ENCODE results near the gene PARD3B.
A peak's percentile ranks its signal among the peaks of the same experiment; 100 is the strongest.

Gene PARD3B

DNA sequence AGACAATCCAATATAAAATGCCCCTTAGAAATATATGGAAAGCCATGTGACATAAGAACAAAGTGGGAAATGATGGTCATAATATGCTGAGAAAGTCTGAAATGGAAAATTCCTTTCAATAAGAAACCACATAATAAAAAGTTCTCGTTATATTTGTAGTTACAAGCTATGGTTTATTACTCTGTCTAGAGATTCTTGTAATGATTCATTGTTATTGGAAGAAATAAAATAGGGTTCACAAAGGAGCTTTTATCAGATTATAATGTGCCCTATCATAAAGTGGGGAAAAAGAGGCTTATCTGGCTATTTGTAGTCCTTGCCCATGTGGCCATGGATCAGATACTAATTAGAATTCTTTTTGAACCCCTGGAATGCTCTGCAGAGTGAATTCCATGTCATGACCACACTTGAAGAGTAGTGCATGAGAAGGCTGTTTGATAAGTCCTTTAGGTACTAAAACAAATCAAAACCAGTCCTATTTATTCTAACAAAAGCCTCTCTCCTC, 716.3 kb downstream of the PARD3B start:
- no peak for DNase-seq (ENCODE audit: low spot score)

DNA sequence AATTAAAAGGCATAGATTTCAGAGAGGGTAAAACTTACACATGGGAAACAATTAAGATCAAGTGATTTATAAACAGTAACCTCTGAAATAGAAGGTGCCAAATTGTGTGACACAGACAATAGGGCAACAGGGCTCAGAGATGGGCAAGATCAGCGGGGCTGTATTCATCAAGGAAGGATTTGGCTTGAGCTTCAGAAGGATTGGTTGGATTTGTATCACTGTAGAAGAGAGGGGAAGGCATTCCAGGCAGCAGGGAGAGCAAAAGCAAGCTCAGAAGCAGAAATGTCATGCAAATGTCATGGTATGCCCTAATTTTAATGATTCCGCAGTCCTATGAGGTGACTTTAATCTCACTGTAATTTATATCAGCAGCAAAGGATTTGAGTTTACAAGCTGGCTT, 722.0 kb downstream of the PARD3B start:
- no peak for DNase-seq (ENCODE audit: low spot score)

DNA sequence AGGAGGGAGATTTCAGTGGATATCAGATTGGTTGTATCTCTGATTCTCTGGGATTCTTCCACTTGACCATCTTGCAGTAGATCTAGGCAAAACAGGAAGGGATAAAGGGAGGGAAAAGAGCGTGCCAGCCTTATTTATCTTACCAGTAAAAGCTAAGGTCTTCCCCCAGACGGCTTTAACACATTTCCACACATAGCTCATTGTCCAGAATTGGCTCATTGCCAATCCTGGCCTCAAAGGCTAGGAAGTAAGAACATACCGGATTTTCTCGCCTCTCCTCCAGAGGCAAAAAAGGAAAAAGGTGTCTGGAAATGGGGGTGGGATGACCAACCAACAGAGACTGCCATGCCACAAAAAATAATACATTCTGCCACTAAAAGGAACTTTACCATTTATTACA, 725.4 kb downstream of the PARD3B start:
- no peak for DNase-seq (ENCODE audit: low spot score)

DNA sequence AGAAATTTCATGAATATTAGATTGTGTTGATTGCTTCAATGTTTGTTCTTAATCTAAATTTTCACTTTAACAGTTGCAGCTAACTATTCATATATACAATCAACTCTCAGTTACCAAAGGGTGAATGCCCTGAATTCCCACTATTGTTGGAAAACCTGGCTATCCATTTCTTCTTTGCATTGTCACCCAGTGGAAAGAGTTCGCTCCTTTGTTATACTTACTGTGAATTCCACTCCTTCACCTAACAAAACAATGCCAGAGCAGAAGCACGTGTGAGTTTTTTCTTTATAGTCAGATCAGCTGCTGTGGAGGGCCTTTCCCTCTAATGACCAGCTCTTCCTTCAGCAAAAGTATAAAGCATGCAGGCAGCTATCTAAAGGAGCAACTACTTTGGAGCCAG, 727.9 kb downstream of the PARD3B start:
- no peak for DNase-seq (ENCODE audit: low spot score)

DNA sequence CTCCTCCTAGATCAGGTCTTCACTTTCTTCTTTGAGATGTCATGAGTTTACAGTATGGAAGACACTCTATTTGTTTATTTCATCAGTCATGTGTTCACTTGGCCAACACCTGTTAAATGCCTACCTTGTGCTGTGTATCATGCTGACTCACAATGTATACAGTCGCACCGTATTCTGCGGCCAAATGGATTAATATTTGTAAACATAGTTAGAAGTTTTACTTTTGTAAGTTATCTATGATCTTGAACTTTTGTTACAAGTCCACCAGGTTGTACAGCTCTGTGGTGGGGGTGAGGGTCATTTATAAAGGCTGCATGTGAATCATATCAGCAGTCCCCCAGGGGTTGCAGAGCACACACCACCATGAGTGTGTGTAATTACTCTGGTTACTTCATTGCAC, 728.4 kb downstream of the PARD3B start:
- DNase-seq (ENCODE audit: low spot score) = no peak

DNA sequence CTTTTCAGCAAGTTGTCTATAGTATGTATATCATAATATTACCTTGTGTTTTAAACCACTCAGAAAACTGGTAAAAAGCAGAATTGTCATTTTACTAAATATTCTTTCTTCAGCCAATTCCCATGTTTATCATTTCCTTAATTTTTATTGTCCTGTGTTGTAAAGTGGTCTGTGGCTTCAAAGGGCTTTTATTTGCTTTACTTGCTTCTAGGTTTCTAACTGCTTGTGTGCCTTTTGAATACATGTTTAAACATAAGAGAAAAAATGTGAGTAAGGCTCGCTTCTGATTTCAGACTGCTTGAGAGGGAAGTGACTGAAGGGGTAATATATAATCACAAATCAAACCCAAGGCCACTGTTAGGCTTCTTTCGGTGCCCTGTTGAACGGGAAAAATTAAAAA, 729.5 kb downstream of the PARD3B start:
- no peak for DNase-seq (ENCODE audit: low spot score)

DNA sequence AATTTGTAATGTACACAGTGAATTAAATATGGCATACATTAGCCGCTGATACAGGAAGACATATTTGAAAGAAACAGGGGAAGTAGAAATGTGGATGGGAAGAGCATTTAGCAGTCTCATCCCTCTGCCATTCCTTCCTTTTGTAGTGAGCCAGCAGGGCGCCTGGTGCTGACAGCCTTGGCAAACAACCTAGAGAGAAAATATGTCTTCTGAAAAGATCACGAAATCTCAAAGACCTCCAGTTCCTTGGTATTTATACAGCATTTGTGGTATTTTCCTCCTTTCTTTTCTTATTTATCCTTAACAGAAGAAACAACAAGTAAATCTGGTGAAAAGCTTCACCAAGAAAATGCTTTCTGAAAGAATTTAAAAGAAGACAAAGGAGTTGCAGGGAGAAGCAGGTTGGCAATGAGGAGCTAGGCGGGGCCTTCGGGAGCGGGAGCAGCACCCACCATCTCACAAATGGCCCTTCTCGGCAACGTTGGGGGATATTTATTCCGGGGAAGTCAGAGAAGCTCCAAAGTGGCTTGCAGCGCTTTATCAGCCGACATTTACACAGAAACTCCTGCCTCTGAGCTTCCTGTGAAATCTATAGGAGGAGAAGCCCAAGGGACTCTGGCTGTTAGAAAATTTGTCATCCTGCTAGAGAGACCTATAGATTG, 731.0 kb downstream of the PARD3B start:
- DNase-seq (ENCODE audit: low spot score) = peak; percentile 11

DNA sequence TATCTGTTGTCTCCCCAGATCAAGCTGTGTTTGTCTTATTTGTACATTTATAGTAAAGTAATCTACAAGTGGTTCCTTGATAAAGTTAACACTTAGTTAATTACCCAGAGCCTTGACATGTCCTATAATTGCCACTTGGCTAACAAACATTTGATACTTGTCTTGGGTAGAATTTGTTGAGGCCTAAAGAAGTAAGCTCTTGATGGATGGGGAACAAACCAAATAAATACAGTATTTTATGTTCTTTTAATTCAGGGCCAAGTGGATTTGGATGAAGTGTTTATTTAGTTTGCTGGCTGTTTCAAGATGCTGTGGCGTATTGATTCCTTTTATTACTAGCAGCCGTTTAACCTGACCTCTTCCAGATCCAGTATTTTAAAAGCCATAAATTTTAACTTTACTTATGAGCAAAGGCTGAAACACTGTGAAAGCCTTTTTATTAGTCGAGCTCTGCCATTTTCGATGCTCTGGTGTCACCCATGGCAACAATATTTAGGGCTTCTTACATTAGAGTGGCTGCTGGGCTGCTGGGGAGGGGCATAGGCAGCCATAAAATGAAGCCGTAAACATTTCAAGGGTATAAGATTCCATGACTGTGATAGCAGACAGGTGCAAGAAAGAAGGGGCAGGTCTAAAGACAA, 735.4 kb downstream of the PARD3B start:
- no peak for DNase-seq (ENCODE audit: low spot score)

DNA sequence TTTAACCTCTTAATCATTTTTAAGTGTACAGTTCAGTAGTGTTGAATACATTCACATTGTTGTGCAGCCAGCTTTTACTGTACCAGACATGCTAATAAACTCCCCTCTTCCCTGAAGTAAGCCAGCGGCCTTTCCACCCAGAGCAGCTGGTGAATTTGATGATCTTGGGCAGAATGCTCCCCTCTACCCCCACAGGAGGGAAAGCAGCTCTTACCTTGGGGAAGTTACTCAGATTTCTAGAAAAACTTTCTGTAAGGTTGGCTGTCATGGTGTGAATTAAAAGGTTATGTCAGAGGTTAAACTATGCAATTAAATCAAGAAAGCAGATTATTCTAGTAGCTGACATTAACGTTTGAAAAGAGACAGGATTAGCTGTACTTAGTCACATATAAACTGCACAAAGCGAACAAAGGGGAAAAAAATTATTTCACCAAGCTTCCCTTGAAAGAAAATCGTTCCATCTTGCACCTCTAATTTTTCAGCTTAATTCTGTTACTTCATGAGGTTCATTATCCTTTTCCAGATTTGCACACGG, 738.5 kb downstream of the PARD3B start:
- DNase-seq (ENCODE audit: low spot score) = no peak

DNA sequence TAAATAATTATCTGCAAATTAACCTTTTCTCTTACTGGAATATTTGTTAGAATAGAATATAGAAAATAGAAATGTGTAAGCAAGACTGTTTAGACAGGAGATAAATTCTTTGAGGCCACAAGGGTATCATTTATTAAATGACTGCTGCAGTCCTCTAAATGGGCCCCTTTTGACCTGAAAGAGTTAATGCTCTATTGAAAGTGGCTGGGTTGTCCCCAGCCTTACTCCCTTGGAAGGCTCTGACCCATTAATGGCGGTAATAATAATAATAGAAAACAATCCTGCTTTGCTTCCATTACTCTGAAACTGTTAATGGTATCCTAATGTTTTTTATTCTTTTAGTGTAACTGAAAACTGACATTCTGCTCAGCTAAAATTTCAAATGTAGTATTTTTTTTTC, 739.1 kb downstream of the PARD3B start:
- no peak for DNase-seq (ENCODE audit: low spot score)

DNA sequence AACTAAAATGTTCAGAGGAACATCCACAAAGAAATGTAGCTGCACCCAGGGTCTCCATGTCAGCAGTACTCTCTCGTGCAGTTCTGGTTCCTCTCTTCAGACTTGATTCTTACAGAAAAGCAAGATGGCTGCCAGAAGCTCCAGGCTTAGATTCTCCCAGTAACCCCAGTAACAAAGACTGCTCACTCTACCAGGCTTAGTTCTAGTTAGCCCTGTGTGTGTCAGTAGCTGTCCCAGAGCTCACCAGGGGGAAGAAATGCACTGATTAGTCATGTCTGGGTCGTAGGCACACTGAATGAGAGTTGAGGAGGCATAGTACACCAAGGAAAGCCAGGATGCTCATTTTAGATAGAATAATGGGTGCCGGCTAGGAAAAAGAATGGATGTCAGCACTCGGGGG, 742.0 kb downstream of the PARD3B start:
- DNase-seq (ENCODE audit: low spot score) = no peak

DNA sequence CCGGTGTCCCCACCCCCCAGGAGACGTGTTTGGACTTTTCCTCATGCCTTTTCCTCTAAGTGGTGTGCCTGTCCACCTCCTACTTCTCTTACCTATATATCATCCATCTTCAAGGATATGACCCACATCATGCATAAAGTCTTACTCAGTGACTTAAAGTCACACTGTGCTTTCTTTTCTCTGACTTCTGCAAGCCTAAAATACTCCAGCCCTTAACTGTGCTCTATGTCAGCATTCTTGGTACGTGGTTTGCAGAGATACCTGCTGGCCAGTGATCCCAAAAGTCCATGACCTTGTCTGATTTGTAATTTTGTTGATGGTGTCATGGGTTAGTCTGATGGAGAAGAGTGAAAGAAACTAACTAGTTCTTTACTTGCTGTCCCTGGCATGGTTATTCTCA, 743.4 kb downstream of the PARD3B start:
- no peak for DNase-seq (ENCODE audit: low spot score)

DNA sequence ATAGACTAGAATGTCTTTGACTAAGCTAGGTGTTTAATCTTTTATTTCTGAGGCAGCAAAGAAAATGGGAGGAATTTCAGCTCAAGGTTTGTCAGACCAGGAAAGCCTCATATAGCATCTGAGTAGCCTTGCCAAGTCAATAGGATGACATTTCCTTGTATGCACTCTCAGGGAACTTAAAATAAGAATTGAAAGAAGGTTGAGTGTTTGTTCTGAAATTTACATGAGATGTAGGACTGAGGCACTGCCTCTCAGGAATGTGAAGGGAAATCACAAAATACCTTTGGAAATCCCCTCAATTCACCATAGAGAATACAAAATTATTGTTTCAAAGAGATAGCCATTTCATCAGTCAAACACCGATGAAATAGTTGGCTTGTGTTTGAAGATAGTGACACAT, 745.0 kb downstream of the PARD3B start:
- DNase-seq (ENCODE audit: low spot score) = no peak

DNA sequence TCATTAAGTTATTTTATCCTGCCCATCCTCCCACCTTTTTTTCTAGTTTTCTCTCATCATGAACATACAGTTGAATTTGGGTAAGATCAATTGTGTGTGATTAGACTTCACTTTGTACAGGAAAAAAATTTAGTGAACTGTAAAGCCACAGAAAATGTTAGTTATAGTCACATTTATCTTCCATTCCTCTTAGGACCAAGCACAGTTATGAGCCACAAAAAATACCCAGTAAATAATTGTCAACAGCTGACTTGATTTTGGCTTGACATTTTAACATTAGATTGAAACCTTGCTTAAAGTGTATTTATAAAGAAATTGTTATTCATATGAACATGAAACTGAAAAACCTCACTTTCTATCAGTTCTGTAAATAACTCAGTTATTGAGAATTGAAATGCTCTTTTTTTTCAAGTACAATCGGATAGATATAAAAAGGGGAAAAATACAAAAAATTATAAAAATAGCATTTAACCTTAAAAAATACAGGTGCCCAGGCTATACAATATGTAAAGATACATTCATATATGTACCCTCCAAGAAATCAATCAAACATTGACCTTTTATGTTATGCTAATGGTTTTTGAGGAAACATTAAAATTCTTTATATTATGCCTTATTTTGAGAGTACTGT, 747.5 kb downstream of the PARD3B start:
- no peak for DNase-seq (ENCODE audit: low spot score)

DNA sequence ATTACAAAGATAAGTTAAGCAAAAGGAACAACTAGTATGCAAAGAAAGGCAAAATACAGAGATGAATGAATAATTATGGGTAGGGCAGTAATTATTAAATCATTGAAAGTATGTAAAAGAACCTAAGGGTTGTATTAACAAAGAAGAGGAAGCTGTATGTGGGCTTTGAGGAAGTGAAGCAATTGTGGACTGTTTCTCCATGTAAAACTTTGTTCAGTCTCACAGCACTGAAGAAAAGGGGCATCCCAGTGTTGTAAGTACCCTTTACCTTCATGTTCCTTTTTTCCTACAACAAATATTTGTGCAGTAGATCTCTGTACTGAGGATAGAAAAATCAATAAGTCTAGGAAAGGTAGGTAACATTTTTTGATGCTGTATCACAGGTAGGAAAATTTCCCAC, 748.3 kb downstream of the PARD3B start:
- no peak for DNase-seq (ENCODE audit: low spot score)

DNA sequence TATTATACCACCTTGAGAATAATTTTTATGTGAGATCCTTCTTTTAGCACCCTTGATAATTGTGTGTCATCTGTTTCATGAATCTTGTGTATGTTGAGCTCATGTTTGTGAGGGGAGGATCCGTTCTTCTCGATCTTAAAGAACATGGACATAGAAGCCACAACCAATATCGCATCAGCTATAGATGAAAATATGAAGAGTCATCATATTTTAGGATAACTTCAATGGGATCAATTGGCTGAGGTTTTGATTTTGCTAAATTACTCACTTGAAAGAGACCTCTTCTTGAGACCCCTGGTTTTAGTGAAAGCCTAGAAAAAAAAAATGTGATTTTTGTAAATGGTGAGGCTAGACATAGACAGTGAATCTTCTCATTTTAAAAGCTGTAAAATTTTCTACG, 751.7 kb downstream of the PARD3B start:
- DNase-seq (ENCODE audit: low spot score) = no peak

DNA sequence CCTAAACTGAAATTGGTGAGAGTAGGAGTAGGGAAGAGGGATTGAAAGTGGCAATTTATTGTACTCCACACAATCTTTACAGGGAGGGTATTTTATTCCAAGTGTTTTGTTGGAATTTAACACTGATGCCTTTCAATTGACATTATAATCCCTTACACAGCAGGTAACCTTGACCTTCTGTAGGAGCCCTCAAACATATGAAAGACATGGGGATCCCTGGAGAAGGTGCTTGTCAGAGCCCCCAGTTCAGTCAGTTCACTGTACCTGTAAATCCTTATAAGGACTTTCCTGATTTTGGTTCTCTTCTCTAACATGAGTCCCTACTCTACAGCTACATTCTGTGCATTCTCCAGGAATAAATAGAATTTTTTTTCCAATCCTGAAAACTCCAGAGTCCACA, 752.1 kb downstream of the PARD3B start:
- DNase-seq (ENCODE audit: low spot score) = no peak

DNA sequence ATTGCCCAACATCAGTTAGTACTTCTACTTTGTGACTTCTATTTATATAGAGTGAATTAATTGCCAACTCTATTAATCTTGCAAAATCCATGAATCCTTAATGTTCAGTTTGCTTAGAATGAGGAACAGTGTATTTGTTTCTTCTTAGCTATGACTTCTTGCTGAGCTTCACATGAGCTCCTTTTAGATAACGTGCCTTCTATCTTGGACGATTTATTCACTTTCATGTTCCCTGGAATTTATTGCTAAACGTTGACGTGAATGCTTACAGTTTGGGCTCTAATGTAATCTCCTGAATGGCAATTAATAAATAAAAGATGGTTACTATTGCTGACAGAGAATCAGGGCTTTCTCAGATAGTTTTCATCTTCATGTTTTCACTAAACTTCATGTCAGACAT, 752.6 kb downstream of the PARD3B start:
- no peak for DNase-seq (ENCODE audit: low spot score)

DNA sequence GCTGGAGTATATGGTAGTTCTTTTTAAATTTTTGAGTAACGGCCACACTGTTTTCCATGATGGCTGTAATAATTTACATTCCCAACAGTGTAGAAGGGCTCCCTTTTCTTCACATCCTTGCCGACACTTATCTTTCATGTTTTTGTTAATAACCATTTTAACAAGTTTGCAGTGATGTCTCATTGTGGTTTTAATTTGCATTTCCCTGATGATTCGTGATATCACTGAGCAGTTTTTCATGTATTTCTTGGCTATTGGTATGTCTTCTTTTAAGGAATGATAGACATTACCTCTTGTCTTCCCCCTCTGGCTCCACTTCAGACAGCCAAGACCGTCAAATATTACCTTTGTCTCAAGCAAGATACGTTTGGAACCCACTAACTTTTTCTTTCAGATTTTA, 765.9 kb downstream of the PARD3B start:
- DNase-seq (ENCODE audit: low spot score) = no peak

DNA sequence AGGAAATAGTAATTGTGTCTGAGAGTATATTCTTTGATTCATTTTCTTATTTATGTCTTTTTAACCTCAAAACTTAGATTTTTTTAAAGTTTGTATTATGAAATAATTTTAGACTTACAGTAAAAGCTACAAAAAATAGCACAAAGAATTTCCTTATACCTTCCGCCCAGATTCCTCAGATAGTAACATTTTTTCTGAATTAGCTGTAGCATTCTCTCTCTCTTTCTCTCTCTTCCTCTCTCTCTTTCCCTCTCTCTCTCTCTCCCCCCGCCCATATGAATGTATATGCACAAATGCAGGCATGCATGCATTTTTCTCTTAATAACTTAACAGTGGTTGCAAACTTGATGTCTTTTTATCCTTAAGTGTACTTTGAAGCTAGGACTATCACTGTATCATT, 776.0 kb downstream of the PARD3B start:
- DNase-seq (ENCODE audit: low spot score) = no peak

DNA sequence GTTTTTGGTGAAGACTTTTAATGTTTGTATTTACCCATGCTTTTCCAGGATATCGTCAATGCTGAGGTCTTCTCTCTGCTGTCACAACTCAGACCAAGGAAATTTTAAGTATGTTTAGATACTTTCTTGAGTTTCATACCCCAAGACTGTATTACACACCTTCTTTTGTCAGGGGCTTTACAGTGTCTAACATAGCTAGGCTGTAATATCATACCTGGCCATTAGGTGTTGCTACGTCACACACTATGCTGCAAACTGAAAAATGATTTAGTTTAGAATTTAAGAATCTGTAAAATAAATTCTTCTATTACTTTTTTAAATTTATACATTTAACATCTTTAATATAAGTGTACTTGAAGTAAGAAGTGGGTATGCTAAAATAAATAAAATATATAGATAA, 778.7 kb downstream of the PARD3B start:
- DNase-seq (ENCODE audit: low spot score) = no peak

DNA sequence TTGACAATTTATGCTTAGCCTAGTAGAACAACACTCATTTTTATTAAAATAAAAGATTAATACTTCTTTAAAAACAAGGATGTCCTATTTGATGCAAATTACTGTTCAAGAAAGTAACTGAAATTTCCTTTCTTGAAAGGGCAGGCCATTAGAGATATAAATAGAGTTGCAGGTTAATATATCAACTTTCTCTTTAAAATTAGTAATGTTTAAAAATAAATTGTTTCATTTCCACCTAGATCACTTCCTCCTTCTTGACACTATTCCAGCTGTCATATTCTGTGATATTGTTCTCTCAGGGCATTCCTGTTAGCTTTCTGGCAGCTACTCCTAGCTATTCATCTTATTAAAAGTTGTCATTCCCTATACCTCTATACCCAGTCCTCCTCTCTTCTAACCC, 779.1 kb downstream of the PARD3B start:
- DNase-seq (ENCODE audit: low spot score) = no peak

DNA sequence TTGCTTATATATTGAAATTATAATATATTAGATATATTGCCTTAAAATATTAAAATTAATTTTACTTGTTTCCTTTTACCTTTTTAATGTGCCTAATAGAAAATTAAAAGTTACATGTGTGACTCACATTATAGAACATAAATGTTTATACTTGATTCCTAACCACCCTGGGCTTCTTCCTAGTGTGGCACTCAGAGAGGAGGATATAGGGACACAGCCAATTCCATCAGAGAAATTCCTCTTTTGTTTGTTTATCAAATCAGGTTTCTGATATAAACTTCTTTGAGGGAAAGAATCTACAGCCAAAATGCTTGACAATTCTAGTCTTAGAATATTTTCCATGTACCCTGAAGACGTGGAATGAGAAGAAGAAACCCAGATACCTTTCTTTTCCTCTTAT, 788.1 kb downstream of the PARD3B start:
- DNase-seq (ENCODE audit: low spot score) = no peak
